ENCODE results near the gene TBXAS1. TPM values are rescaled to one million over a fixed set of nuclear protein-coding genes. Genes with fewer than 3 reads are reported as not detected.
A peak's percentile ranks its signal among the peaks of the same experiment; 100 is the strongest.

The TBXAS1 gene
- total RNA-seq, 4 donors from 2014 or later: 9.0 to 22.2 (median 14.6) TPM

DNA sequence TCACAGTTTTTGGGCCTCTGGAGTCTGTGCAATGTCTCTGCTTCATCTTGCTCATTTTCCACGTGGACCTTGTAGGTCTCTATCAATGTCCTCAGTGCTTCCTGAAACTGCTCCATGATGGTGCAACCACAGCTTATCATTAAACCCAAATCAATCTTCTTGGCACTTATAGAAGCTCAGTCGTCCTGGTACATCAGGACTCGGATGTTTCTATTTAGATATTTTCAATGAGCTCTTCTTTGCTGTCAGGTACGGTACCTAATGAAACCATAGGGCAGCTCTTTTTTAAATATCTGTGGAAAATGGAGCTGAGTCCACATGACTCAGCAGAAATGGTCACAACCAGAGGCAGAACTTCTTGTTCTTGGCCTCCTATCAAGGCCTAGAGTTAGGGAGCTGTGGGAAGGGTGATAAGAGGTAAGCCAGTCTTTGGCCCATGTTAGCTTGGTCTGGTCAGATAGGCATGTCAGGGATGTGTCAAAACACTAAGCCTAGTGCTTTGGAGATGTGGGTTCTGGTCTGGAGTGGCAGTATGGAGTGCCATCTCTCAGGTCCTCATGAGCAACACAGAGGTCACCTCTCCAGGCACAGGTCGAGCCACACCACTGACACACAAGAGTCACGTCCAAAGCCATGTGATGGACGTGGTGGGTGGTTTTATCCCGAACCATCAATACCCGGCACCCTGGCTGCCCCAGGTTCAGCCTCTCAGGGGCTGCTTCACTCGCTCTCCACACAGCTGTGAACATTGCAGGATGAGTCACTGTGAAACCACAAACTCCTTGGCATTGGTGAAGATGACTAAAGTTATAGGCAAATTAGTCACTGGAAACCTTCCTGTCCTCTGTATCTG, 87.0 kb downstream of the TBXAS1 start:
- intact Hi-C loops (cut with DNase I; ENCODE audit: low total_unique reads): no loop called here
- Histone ChIP-seq H3K9me3 (no peaks in the 10 kb centered on the region), H3K4me3 (no peak overlapping the region), H3K4me1 (peaks cover 0 to 17% (median 10%) of the 10 kb centered on the region in 4 donors), H3K27me3 (no peaks in the 10 kb centered on the region), H3K27ac (peak overlapping the region; percentile 44 to 76 (median 64)), H3K36me3 (no peaks in the 10 kb centered on the region)
- WGBS, 2 donors (ENCODE audit: low coverage in 1 of 2): 75 to 78% methylated on average over 3 to 10 of the region's 10 CpGs
- in situ Hi-C loops (cut with MboI; ENCODE audit: low pct_ligation_motif_present in 1 of 4, low pct_unique_long_range_greater_than_20kb in 1 of 4, low sequenced_read_pairs in 3 of 4): no loop called here
- peak; percentile 55 for DNase-seq
- no peak for TF ChIP-seq CTCF (IDR thresholded peaks at IDR 0.05)
- peak in 2 of 3 donors; percentile 16 to 32 for TF ChIP-seq POLR2AphosphoS5 (IDR thresholded peaks at IDR 0.05)
- TF ChIP-seq EP300 (IDR thresholded peaks at IDR 0.05; ENCODE audit: low read depth): no peak
- no peak for TF ChIP-seq POLR2A (IDR thresholded peaks at IDR 0.05)

- WGBS, 2 donors (ENCODE audit: low coverage in 1 of 2): 72 to 92% methylated on average over 4 to 10 of the region's 10 CpGs
- in situ Hi-C loops (cut with MboI; ENCODE audit: low pct_ligation_motif_present in 1 of 4, low pct_unique_long_range_greater_than_20kb in 1 of 4, low sequenced_read_pairs in 3 of 4) (no loop called here), intact Hi-C loops (cut with DNase I; ENCODE audit: low total_unique reads) (no loop called here)
- Histone ChIP-seq H3K9me3 (no peaks in the 10 kb centered on the region), H3K27ac (peak overlapping the region; percentile 25 to 76 (median 64)), H3K4me3 (no peak overlapping the region), H3K36me3 (no peaks in the 10 kb centered on the region), H3K4me1 (peaks cover 0 to 17% (median 10%) of the 10 kb centered on the region in 4 donors), H3K27me3 (no peaks in the 10 kb centered on the region)
- DNase-seq: peak; percentile 37
- TF ChIP-seq POLR2AphosphoS5 (IDR thresholded peaks at IDR 0.05) (no peak), CTCF (IDR thresholded peaks at IDR 0.05) (no peak)
These were observed 87.8 kb downstream of the TBXAS1 start for GRCh38 chr7:139916717-139917395.

GRCh38 chr7:139917851-139918250, 88.8 kb downstream of the TBXAS1 start:
- H3K27ac ChIP-seq: peak overlapping the region in 2 of 4 donors; percentile 19 to 41

More at GRCh38 chr7:139917851-139918250, 88.8 kb downstream of the TBXAS1 start:
- WGBS, 2 donors (ENCODE audit: low coverage in 1 of 2): 94 to 100% methylated on average over 2 of the region's 2 CpGs
- Histone ChIP-seq H3K27me3 (no peaks in the 10 kb centered on the region), H3K4me1 (peaks cover 0 to 17% (median 10%) of the 10 kb centered on the region in 4 donors), H3K9me3 (no peaks in the 10 kb centered on the region), H3K36me3 (no peaks in the 10 kb centered on the region), H3K4me3 (no peak overlapping the region)
- in situ Hi-C loops (cut with MboI; ENCODE audit: low pct_ligation_motif_present in 1 of 4, low pct_unique_long_range_greater_than_20kb in 1 of 4, low sequenced_read_pairs in 3 of 4) (no loop called here), intact Hi-C loops (cut with DNase I; ENCODE audit: low total_unique reads) (no loop called here)
- no peak for DNase-seq
- TF ChIP-seq EP300 (IDR thresholded peaks at IDR 0.05; ENCODE audit: low read depth): no peak
- TF ChIP-seq CTCF (IDR thresholded peaks at IDR 0.05): no peak
- no peak for TF ChIP-seq POLR2A (IDR thresholded peaks at IDR 0.05)
- no peak for TF ChIP-seq POLR2AphosphoS5 (IDR thresholded peaks at IDR 0.05)

Measured in transverse colon (tissue), 4 donors.